Osteocyte (in vitro differentiated cells): ENCODE data around the gene FNDC3B. TPM values are rescaled to one million over a fixed set of nuclear protein-coding genes. Genes with fewer than 3 reads are reported as not detected.

Experiments used
- DNase-seq: peaks from one replicate; pipeline ENCODE4 v3.0.0; 2021; ENCODE audit warnings: mixed read lengths; ENCODE audit not compliant: unreplicated experiment; ENCODE audit errors: extremely low spot score
- H3K27ac Mint-ChIP-seq: one replicate; pipeline ENCODE4 v1.8.0; 2021; ENCODE audit warnings: mild to moderate bottlenecking, mixed read lengths; ENCODE audit not compliant: unreplicated experiment
- H3K27me3 Mint-ChIP-seq: one replicate; pipeline ENCODE4 v1.8.0; 2021; ENCODE audit warnings: mixed read lengths; ENCODE audit not compliant: unreplicated experiment
- H3K36me3 Mint-ChIP-seq: one replicate; pipeline ENCODE4 v1.8.0; 2021; ENCODE audit warnings: mixed read lengths; ENCODE audit not compliant: unreplicated experiment
- H3K4me1 Mint-ChIP-seq: one replicate; pipeline ENCODE4 v1.8.0; 2021; ENCODE audit warnings: mixed read lengths; ENCODE audit not compliant: unreplicated experiment
- H3K4me3 Mint-ChIP-seq: one replicate; pipeline ENCODE4 v1.8.0; 2021; ENCODE audit warnings: mild to moderate bottlenecking, moderate library complexity, mixed read lengths; ENCODE audit not compliant: unreplicated experiment
- H3K9me3 Mint-ChIP-seq: one replicate; pipeline ENCODE4 v1.8.0; 2021; ENCODE audit warnings: mixed read lengths; ENCODE audit not compliant: unreplicated experiment
- total RNA-seq: library from RNA; stranded (reverse); gene quantifications from 2 replicates; pipeline ENCODE4 v1.2.1, GENCODE V29; 2021
- TF ChIP-seq, protein P1 (sequence below): fragments of 200-600 bp; sonication (generic); IDR thresholded peaks from 2 replicates; pipeline ENCODE4 v1.5.0; 2021; ENCODE audit warnings: antibody characterized with exemption, mild to moderate bottlenecking, moderate library complexity

The FNDC3B gene
- total RNA-seq, 1 donor from 2014 or later, result 240 TPM

DNA sequence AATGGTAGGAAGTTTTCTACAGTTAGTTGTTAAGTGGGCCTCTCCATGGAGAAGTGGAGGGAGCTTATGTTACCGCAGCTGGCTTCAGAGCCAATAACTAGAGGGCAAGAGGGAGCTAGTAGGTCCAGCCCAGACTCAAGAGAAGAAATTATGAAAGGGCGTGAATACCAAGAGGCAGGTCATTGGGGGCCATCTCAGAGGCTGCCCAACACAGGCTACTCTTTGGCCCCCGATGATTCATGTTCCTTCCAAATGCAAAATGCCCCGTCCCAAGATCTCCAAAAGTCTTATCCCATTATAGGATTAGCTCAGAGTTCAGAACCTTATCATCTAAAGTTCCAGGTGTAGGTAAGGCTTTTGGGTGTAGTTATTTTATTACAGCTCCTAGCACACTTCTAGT is 94.5 kb downstream of the FNDC3B start:
- H3K4me1 Mint-ChIP-seq, result peaks cover 58% of the 10 kb centered on the region
- TF ChIP-seq, protein P1, sequence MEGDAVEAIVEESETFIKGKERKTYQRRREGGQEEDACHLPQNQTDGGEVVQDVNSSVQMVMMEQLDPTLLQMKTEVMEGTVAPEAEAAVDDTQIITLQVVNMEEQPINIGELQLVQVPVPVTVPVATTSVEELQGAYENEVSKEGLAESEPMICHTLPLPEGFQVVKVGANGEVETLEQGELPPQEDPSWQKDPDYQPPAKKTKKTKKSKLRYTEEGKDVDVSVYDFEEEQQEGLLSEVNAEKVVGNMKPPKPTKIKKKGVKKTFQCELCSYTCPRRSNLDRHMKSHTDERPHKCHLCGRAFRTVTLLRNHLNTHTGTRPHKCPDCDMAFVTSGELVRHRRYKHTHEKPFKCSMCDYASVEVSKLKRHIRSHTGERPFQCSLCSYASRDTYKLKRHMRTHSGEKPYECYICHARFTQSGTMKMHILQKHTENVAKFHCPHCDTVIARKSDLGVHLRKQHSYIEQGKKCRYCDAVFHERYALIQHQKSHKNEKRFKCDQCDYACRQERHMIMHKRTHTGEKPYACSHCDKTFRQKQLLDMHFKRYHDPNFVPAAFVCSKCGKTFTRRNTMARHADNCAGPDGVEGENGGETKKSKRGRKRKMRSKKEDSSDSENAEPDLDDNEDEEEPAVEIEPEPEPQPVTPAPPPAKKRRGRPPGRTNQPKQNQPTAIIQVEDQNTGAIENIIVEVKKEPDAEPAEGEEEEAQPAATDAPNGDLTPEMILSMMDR, result no peak
- no peaks in the 10 kb centered on the region for H3K9me3 Mint-ChIP-seq
- H3K27ac Mint-ChIP-seq, result peak overlapping the region; percentile 29
- H3K4me3 Mint-ChIP-seq, result no peak overlapping the region
- H3K27me3 Mint-ChIP-seq, result no peaks in the 10 kb centered on the region
- no peak for DNase-seq
- H3K36me3 Mint-ChIP-seq, result peaks cover 34% of the 10 kb centered on the region

- no peak for DNase-seq
- H3K27me3 Mint-ChIP-seq, result no peaks in the 10 kb centered on the region
- no peaks in the 10 kb centered on the region for H3K9me3 Mint-ChIP-seq
- no peak overlapping the region for H3K4me3 Mint-ChIP-seq
- H3K4me1 Mint-ChIP-seq, result peaks cover 58% of the 10 kb centered on the region
- H3K36me3 Mint-ChIP-seq, result peaks cover 33% of the 10 kb centered on the region
- peak overlapping the region; percentile 29 for H3K27ac Mint-ChIP-seq
- TF ChIP-seq, protein P1, result no peak
Observed at GRCh38 chr3:172134352-172134751, 95.0 kb downstream of the FNDC3B start.

DNA sequence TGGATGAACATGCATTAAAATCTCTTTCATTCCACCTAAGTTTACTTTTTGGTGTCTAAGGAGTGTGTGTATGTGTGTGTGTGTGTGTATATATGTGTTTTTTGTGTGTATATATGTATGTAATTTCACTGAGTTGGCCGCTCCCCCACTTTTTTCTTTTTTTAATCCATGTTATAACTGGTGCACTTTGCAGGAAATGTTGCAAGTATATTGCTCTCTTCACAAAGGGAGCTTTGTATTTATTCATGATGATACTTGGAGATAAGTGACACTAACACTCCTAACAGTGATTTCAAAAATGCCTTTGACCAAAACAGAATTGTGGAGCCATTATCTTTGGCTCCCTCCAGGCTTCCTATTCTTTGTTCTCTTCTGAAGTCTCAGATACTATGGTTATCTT is 95.8 kb downstream of the FNDC3B start:
- DNase-seq, result no peak
- Mint-ChIP-seq H3K4me1 (peaks cover 58% of the 10 kb centered on the region), H3K9me3 (no peaks in the 10 kb centered on the region), H3K27ac (peak overlapping the region; percentile 54), H3K36me3 (peaks cover 29% of the 10 kb centered on the region), H3K27me3 (no peaks in the 10 kb centered on the region), H3K4me3 (no peak overlapping the region)
- TF ChIP-seq, protein P1, result no peak

- Mint-ChIP-seq H3K9me3 (no peaks in the 10 kb centered on the region), H3K27ac (peak overlapping the region; percentile 73), H3K27me3 (no peaks in the 10 kb centered on the region), H3K4me1 (peaks cover 60% of the 10 kb centered on the region), H3K36me3 (peaks cover 29% of the 10 kb centered on the region), H3K4me3 (no peak overlapping the region)
- DNase-seq, result no peak
- TF ChIP-seq, protein P1, result no peak
Observed at GRCh38 chr3:172135820-172136219, 96.4 kb downstream of the FNDC3B start.

- peaks cover 29% of the 10 kb centered on the region for H3K36me3 Mint-ChIP-seq
- TF ChIP-seq, protein P1, result no peak
- no peak overlapping the region for H3K4me3 Mint-ChIP-seq
- H3K9me3 Mint-ChIP-seq, result no peaks in the 10 kb centered on the region
- DNase-seq, result no peak
- peaks cover 65% of the 10 kb centered on the region for H3K4me1 Mint-ChIP-seq
- H3K27ac Mint-ChIP-seq, result peak overlapping the region; percentile 73
- no peaks in the 10 kb centered on the region for H3K27me3 Mint-ChIP-seq
Observed at GRCh38 chr3:172136330-172136729, 97.0 kb downstream of the FNDC3B start.
